GM23338 (cell line): Measurements from ENCODE around the gene TRAPPC14. TPM values are rescaled to one million over a fixed set of nuclear protein-coding genes. Genes with fewer than 3 reads are reported as not detected.

Experiments
- ATAC-seq: fragments of 200-7000 bp; cut with Tn5 transposase; 3 replicates; pipeline ENCODE4 v1.9.1; 2020
- DNase-seq: peaks from one replicate; pipeline ENCODE4 v3.0.0-alpha.2; 2015; ENCODE audit warnings: low spot score
- H2AFZ ChIP-seq: fragments of 200-600 bp; sonication (generic); 2 replicates; pipeline ENCODE4 v1.8.0; 2016; ENCODE audit warnings: antibody characterized with exemption, mild to moderate bottlenecking, moderate library complexity
- H3F3A ChIP-seq: fragments of 200-600 bp; sonication (generic); replicated peaks from 2 replicates; pipeline ENCODE4 v1.8.0; 2017; ENCODE audit warnings: antibody characterized with exemption, mixed run types, low read depth
- H3K27ac ChIP-seq: fragments of 200-600 bp; sonication (generic); 2 replicates; pipeline ENCODE4 v1.6.1; 2016; ENCODE audit warnings: low read depth
- H3K27me3 ChIP-seq: fragments of 200-600 bp; sonication (generic); 2 replicates; pipeline ENCODE4 v1.8.0; 2016; ENCODE audit warnings: mild to moderate bottlenecking, mixed run types, moderate library complexity; ENCODE audit not compliant: insufficient read depth
- H3K36me3 ChIP-seq: fragments of 200-600 bp; sonication (generic); 2 replicates; pipeline ENCODE4 v1.8.0; 2016; ENCODE audit warnings: mild to moderate bottlenecking; ENCODE audit not compliant: insufficient read depth
- H3K4me1 ChIP-seq: fragments of 200-600 bp; sonication (generic); 2 replicates; pipeline ENCODE4 v1.8.0; 2016; ENCODE audit warnings: mild to moderate bottlenecking, moderate library complexity; ENCODE audit not compliant: insufficient read depth
- H3K4me2 ChIP-seq: fragments of 200-600 bp; sonication (generic); 2 replicates; pipeline ENCODE4 v1.7.1; 2017; ENCODE audit warnings: mixed run types
- H3K4me3 ChIP-seq: fragments of 200-600 bp; sonication (generic); 2 replicates; pipeline ENCODE4 v1.6.1; 2016; ENCODE audit warnings: mixed run types
- H3K79me2 ChIP-seq: fragments of 200-600 bp; sonication (generic); replicated peaks from 2 replicates; pipeline ENCODE4 v1.8.0; 2017; ENCODE audit warnings: mild to moderate bottlenecking; ENCODE audit not compliant: insufficient read depth
- H3K9me2 ChIP-seq: fragments of 200-600 bp; sonication (generic); 2 replicates; pipeline ENCODE4 v1.8.0; 2017; ENCODE audit not compliant: insufficient read depth
- H4K20me1 ChIP-seq: fragments of 200-600 bp; sonication (generic); replicated peaks from 2 replicates; pipeline ENCODE4 v1.8.0; 2017; ENCODE audit warnings: mild to moderate bottlenecking; ENCODE audit not compliant: insufficient read depth
- H3K27ac Mint-ChIP-seq: 2 replicates; pipeline ENCODE4 v1.8.0; 2020; ENCODE audit warnings: inconsistent platforms, mild to moderate bottlenecking, moderate library complexity, mixed read lengths
- H3K27me3 Mint-ChIP-seq: 3 replicates; pipeline ENCODE4 v1.8.0; 2022; ENCODE audit warnings: low read depth, mild to moderate bottlenecking, moderate library complexity, mixed read lengths, inconsistent platforms; ENCODE audit not compliant: insufficient read depth, poor library complexity
- H3K36me3 Mint-ChIP-seq: 3 replicates; pipeline ENCODE4 v1.8.0; 2021; ENCODE audit warnings: low read depth, mild to moderate bottlenecking, inconsistent platforms, moderate library complexity, mixed read lengths
- H3K4me1 Mint-ChIP-seq: 3 replicates; pipeline ENCODE4 v1.8.0; 2020; ENCODE audit warnings: mild to moderate bottlenecking, inconsistent platforms, mixed read lengths
- H3K4me3 Mint-ChIP-seq: 3 replicates; pipeline ENCODE4 v1.8.0; 2021; ENCODE audit warnings: moderate library complexity, mild to moderate bottlenecking, inconsistent platforms, mixed read lengths
- H3K9me3 Mint-ChIP-seq: 3 replicates; pipeline ENCODE4 v1.8.0; 2020; ENCODE audit warnings: moderate library complexity, mild to moderate bottlenecking, inconsistent platforms, mixed read lengths
- CREB1 ChIP-seq: fragments of 250-450 bp; sonication (Bioruptor Pico); IDR thresholded peaks from 2 replicates; pipeline ENCODE4 v1.5.0; 2020; ENCODE audit warnings: low read depth, mild to moderate bottlenecking, moderate library complexity
- CTCF ChIP-seq, 2 experiments: fragments of 200-600 bp in 1 of 2; sonication (generic) in 1 of 2; conservative IDR thresholded peaks; 2 replicates each; pipeline versions ENCODE4 v1.5.1 to v1.6.1; 2016 to 2017; ENCODE audit warnings: antibody characterized with exemption in 2 of 2, low read depth in 2 of 2, mild to moderate bottlenecking in 2 of 2, moderate library complexity in 1 of 2
- EZH2phosphoT487 ChIP-seq: fragments of 200-600 bp; sonication (generic); IDR thresholded peaks from one replicate; pipeline ENCODE4 v1.8.1; 2018; ENCODE audit warnings: antibody characterized with exemption; ENCODE audit not compliant: unreplicated experiment
- NANOG ChIP-seq: IDR thresholded peaks from 2 replicates; pipeline ENCODE4 v1.6.1; 2016; ENCODE audit warnings: antibody characterized with exemption, borderline replicate concordance
- ZNF331 ChIP-seq: fragments of 250-450 bp; sonication (Bioruptor Pico); IDR thresholded peaks from 2 replicates; pipeline ENCODE4 v1.5.0; 2020; ENCODE audit warnings: low read depth, mild to moderate bottlenecking, moderate library complexity
- ZNF462 ChIP-seq: fragments of 250-450 bp; sonication (Bioruptor Pico); IDR thresholded peaks from 2 replicates; pipeline ENCODE4 v1.5.0; 2020; ENCODE audit warnings: mild to moderate bottlenecking, moderate library complexity
- polyA plus RNA-seq: library from polyadenylated mRNA; unstranded; fragments of >200 nt; fragmentation: Nextera tagmentation; extraction: Ambion mirVana; gene quantifications from 2 replicates; pipeline ENCODE4 v1.2.1, GENCODE V29; 2016
- total RNA-seq: library from RNA; depleted of rRNA; stranded (reverse); fragments of >200 nt; shearing (Covaris generic); gene quantifications from 2 replicates; pipeline ENCODE4 v1.2.3, GENCODE V29; 2014

TRAPPC14 gene
- total and polyA plus RNA-seq, 2 experiments from 2014 or later: 9.3 to 15.7 TPM

- no peak for DNase-seq
- H3K9me3 Mint-ChIP-seq: no peaks in the 10 kb centered on the region
- H3K79me2 ChIP-seq: no peaks in the 10 kb centered on the region
- peaks cover 15% of the 10 kb centered on the region for H3K27me3 Mint-ChIP-seq
- no peak overlapping the region for H3K27ac Mint-ChIP-seq
- no peak overlapping the region for H3K4me3 ChIP-seq
- H3K27me3 ChIP-seq: no peaks in the 10 kb centered on the region
- H3K4me1 ChIP-seq: no peaks in the 10 kb centered on the region; the same call in 1 of the 2 replicates
- no peak overlapping the region for H3K4me2 ChIP-seq
- H3K36me3 Mint-ChIP-seq: no peaks in the 10 kb centered on the region
- H3K4me3 Mint-ChIP-seq: no peak overlapping the region
- no peak overlapping the region for H2AFZ ChIP-seq
- H3K36me3 ChIP-seq: no peaks in the 10 kb centered on the region
- TF ChIP-seq NANOG (no peak), CTCF (conservative IDR thresholded peaks at IDR 0.05; ENCODE audit: low read depth in 2 of 2) (no peak), ZNF462 (CRISPR knock-in tag) (no peak), EZH2phosphoT487 (no peak), ZNF331 (CRISPR knock-in tag) (no peak), CREB1 (CRISPR knock-in tag) (no peak)
- ATAC-seq: no peak
- no peaks in the 10 kb centered on the region for H3K9me2 ChIP-seq
- no peaks in the 10 kb centered on the region for H4K20me1 ChIP-seq
- H3F3A ChIP-seq: no peaks in the 10 kb centered on the region
- no peak overlapping the region for H3K27ac ChIP-seq
- H3K4me1 Mint-ChIP-seq: peaks cover 16% of the 10 kb centered on the region
These were observed 42.2 kb upstream of the TRAPPC14 start for GRCh38 chr7:100200693-100201092.
